Raji (cell line): ENCODE measurements around the gene POU2F1.

Experiments
- POLR2A ChIP-seq: IDR thresholded peaks from 2 replicates; pipeline ENCODE4 v1.6.1; 2011; ENCODE audit warnings: low read depth, low read length, control low read depth; ENCODE audit not compliant: insufficient read depth

POU2F1 gene

DNA sequence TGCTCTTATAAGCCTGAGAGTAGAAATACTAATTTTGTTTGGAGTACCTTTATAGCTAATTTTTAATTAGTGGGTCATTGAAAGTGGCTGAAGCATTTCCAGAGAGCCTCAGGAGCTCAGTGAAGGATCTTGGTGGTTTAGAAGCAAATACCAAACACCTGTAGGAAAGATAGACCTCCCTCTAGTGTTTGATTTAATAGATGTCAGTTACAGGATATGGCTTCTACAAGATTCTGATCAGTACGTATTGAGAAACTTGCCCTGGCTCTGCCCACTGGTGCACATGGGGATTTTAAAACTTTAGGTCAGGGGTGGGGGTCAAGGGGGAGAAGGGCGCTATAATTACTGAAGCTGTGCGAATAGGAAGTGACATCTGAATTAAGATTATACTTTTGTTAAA, 122.2 kb downstream of the POU2F1 start:
- TF ChIP-seq POLR2A: no peak

DNA sequence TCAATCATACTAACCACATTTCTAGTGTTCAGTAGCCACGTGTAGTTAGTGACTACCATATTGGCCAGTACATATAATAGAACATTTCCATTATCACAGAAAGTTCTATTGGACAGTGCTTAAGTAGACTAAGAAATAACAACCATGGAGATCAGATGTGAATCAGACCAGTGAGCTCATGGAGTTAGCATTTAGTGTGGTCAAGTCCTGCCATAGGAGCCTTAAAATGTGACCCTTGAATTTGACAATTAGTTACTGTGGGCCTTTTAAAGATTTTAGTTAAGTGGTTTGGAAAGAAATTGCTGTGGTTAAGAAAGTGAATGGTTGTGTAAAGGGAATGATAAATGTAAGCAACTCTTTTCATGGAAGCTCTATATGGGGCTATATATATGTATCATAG, 123.4 kb downstream of the POU2F1 start:
- no peak for TF ChIP-seq POLR2A

- TF ChIP-seq POLR2A: no peak
Measured at GRCh38 chr1:167344615-167345385, 124.1 kb downstream of the POU2F1 start.

DNA sequence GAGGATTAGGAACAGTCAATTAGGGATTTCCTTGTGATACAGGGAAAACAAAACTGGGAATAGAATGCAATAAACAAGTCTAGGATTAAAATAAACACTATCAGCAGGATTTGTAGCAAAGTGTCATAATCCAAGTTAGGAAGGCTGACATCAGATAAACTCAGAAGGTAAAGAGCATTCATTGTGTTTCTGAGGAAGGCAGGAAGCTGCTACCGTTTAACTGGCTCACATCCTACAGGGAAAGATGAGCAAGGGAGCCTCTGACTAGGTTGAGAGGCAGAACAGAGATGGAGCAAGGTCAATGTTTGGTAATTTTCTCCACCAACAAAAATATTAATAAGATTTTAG, 124.7 kb downstream of the POU2F1 start:
- TF ChIP-seq POLR2A: no peak

DNA sequence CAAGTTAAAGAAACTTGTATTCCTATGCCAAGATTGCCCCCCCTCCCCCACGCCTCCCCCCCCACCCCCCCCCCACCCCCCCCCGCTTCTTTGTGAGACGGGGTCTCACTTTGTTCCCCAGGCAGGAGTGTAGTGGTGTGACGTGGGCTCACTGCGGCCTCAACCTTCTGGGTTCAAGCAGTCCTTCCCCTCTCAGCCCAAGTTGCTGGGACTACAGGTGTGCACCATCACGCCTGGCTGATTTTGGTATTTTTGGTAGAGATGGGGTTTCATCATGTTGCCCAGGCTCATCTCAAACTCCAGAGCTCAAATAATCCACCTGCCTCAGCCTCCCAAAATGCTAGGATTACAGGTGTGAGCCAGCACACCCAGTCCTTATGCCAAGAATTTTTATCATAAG, 136.6 kb downstream of the POU2F1 start:
- TF ChIP-seq POLR2A: no peak

DNA sequence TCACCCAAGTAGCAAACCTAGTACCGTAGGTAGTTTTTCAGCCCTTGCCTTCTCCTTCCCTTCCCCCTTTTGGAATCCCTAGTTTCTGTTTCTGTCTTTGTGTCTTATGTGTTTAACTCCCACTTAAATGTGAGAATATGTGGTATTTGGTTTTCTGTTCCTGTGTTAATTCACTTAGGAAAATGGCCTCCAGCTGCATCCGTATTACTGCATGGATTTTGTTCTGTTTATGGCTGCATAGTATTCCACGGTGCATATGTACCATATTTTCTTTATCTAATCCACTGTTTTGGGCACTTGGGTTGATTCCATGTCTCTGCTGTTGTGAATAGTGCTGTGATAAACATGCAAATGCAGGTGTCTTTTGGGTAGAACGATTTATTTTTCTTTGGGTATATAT, 138.6 kb downstream of the POU2F1 start:
- TF ChIP-seq POLR2A: no peak

- no peak for TF ChIP-seq POLR2A
Measured at GRCh38 chr1:167360120-167360519, 139.4 kb downstream of the POU2F1 start.

- no peak for TF ChIP-seq POLR2A
Measured at GRCh38 chr1:167362638-167363037, 142.0 kb downstream of the POU2F1 start.

DNA sequence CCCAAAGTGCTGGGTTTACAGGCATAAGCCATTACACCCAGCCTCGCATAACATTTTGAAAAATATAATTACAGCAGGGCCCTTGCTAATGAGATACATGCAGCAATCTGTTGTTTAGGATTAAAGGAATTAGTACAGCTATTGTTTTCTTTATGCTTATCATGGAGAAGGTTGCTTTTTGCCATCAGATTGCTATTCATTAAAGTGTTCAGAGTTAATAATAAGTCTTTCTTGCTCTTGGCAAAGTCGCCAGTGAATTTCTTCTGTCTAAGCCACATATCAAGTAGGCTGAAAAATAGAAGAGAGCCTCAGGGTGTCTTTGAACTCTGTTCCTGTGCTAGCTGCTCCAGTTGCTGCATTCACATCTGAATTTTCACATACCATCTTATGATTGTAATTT, 144.1 kb downstream of the POU2F1 start:
- no peak for TF ChIP-seq POLR2A

DNA sequence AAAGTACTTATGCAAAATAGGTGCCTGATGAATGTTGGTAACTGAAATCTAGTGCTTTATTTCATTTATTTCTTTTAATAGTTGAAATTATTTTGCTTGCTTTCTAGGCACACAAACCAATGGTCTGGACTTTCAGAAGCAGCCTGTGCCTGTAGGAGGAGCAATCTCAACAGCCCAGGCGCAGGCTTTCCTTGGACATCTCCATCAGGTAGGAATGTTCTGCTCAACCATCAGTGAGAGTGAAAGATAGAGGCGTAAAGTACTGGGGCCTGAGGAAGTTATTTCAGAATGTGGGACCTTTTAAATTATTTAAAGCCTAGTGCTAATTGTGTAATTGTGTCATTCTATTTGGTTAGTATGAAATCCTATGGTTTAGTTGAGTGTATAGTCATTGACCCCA, 144.7 kb downstream of the POU2F1 start:
- TF ChIP-seq POLR2A: no peak

DNA sequence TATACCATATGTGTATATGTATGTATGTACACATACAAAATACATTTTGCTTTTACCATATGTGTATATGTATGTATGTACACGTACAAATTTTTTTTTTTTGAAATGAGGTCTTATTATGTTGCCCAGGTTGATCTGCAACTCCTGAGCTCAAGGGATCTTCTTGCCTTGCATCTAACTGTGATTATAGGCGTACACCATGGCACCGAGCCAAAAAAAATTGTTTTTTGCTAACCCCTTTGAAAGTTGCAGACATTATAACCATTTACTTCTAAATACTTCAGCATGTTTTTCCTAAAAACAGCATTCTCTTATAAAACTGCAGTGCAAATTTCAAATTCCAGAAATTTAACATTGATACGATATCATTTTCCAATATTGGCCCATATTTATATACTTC, 147.0 kb downstream of the POU2F1 start:
- TF ChIP-seq POLR2A: no peak

DNA sequence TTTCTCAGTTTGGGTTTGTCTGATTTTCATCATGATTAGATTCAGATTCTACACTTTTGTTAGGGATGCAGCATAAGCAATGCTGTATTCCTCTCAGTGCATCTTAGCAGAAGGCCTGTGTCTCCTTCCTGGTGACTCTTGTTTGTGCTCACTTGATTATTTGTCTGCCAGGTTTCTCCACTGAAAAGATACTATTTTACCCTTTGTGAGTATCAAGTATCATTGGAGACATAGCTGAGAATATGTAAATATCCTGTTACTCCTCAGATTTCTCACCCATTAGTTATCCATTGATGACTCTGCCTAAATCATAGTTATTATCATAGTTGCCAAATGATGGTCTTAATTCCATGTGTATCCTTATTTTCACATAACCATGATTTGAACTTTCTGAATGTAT, 148.5 kb downstream of the POU2F1 start:
- no peak for TF ChIP-seq POLR2A

DNA sequence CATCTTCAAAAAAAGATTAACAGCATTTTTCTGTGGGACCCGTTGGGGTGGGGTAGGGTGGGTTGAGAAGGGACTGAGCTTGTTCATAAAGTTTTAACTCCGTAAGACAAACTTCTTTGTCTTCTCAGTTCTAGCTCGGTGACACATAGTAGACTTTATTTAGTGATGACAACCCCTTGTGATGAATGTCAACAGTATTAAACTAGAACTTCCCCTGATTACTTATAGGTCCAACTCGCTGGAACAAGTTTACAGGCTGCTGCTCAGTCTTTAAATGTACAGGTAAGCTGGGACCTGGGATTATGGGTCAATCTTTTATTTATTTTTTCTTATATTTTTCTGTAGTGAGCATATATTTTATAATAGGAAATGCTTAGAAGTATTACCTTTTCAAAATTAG, 149.2 kb downstream of the POU2F1 start:
- TF ChIP-seq POLR2A: no peak

- TF ChIP-seq POLR2A: no peak
Measured at GRCh38 chr1:167371030-167371429, 150.3 kb downstream of the POU2F1 start.

- TF ChIP-seq POLR2A: no peak
Measured at GRCh38 chr1:167373398-167373797, 152.7 kb downstream of the POU2F1 start.

DNA sequence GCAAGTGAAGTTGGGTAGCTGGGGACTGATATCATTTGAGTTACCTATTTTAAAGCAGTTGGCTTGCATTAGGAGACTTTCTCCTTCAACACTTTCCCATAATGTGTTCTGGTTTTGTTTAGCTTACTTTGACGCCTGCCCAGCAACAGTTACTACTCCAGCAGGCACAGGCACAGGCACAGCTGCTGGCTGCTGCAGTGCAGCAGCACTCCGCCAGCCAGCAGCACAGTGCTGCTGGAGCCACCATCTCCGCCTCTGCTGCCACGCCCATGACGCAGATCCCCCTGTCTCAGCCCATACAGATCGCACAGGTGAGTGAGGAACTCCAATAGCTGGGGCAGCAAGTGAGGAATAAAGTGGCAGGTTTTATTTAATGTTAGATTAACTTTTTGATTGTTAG, 153.3 kb downstream of the POU2F1 start:
- TF ChIP-seq POLR2A: no peak

GRCh38 chr1:167375949-167376348, 155.3 kb downstream of the POU2F1 start:
- no peak for TF ChIP-seq POLR2A
